Stimulated activated naive CD8-positive, alpha-beta T cell treated with anti-CD3 and anti-CD28 coated beads, Interleukin-15, amount 100 ng/mL, for 72 hours (primary cell): Measurements from ENCODE around the gene NEK1.
A peak's percentile ranks its signal among the peaks of the same experiment; 100 is the strongest.

ENCODE experiments used
- ATAC-seq: fragments of 150-1000 bp; cut with Tn5 transposase; 2 replicates; pipeline ENCODE4 v1.10.0; 2021; ENCODE audit warnings: mild to moderate bottlenecking, moderate library complexity
- DNase-seq, 2 donors: peaks; one replicate each; pipeline ENCODE4 v3.0.0; 2021 to 2022
- H3K27ac Mint-ChIP-seq, 2 donors: one replicate each; pipeline ENCODE4 v1.8.0; 2022; ENCODE audit warnings: mild to moderate bottlenecking in 2 of 2, mixed read lengths in 2 of 2, moderate library complexity in 2 of 2
- H3K27me3 Mint-ChIP-seq: one replicate; pipeline ENCODE4 v1.8.0; 2022; ENCODE audit warnings: mixed read lengths
- H3K4me1 Mint-ChIP-seq: one replicate; pipeline ENCODE4 v1.8.0; 2022; ENCODE audit warnings: mild to moderate bottlenecking, mixed read lengths
- H3K4me3 Mint-ChIP-seq, 2 donors: one replicate each; pipeline ENCODE4 v1.8.0; 2022; ENCODE audit warnings: mild to moderate bottlenecking in 2 of 2, mixed read lengths in 2 of 2, moderate library complexity in 1 of 2
- H3K9me3 Mint-ChIP-seq, 2 donors: one replicate each; pipeline ENCODE4 v1.8.0; 2022; ENCODE audit warnings: mixed read lengths in 2 of 2

Gene NEK1, protein sequence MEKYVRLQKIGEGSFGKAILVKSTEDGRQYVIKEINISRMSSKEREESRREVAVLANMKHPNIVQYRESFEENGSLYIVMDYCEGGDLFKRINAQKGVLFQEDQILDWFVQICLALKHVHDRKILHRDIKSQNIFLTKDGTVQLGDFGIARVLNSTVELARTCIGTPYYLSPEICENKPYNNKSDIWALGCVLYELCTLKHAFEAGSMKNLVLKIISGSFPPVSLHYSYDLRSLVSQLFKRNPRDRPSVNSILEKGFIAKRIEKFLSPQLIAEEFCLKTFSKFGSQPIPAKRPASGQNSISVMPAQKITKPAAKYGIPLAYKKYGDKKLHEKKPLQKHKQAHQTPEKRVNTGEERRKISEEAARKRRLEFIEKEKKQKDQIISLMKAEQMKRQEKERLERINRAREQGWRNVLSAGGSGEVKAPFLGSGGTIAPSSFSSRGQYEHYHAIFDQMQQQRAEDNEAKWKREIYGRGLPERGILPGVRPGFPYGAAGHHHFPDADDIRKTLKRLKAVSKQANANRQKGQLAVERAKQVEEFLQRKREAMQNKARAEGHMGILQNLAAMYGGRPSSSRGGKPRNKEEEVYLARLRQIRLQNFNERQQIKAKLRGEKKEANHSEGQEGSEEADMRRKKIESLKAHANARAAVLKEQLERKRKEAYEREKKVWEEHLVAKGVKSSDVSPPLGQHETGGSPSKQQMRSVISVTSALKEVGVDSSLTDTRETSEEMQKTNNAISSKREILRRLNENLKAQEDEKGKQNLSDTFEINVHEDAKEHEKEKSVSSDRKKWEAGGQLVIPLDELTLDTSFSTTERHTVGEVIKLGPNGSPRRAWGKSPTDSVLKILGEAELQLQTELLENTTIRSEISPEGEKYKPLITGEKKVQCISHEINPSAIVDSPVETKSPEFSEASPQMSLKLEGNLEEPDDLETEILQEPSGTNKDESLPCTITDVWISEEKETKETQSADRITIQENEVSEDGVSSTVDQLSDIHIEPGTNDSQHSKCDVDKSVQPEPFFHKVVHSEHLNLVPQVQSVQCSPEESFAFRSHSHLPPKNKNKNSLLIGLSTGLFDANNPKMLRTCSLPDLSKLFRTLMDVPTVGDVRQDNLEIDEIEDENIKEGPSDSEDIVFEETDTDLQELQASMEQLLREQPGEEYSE (N-terminal part only)

GRCh38 chr4:169611991-169612870, at the start of gene NEK1:
Gene NEK1, minus strand, starts transcription at chr4:169612583. Its CDS starts 9,953 bp downstream, at chr4:169602630.
- no peaks in the 10 kb centered on the region for H3K27me3 Mint-ChIP-seq
- peak; percentile 94 for ATAC-seq
- H3K27ac Mint-ChIP-seq = peak within 1 kb of the TSS; percentile 95 to 99
- DNase-seq = peak; percentile 83 to 87
- H3K4me3 Mint-ChIP-seq = peak within 1 kb of the TSS; percentile 91 to 96
- H3K9me3 Mint-ChIP-seq = no peaks in the 10 kb centered on the region
- H3K4me1 Mint-ChIP-seq = peaks cover 50% of the 10 kb centered on the region

- Mint-ChIP-seq H3K4me3 (peak overlapping the region in 1 of 2 donors; percentile 51), H3K9me3 (peaks cover 0 to 5% of the 10 kb centered on the region in 2 donors), H3K27me3 (no peaks in the 10 kb centered on the region), H3K27ac (no peak overlapping the region), H3K4me1 (peaks cover 33% of the 10 kb centered on the region)
- ATAC-seq = no peak
- DNase-seq = no peak
Measured at GRCh38 chr4:169661761-169662160, 49.4 kb upstream of the NEK1 start.

- Mint-ChIP-seq H3K4me1 (peaks cover 33% of the 10 kb centered on the region), H3K4me3 (peak overlapping the region in 1 of 2 donors; percentile 98), H3K9me3 (no peaks in the 10 kb centered on the region), H3K27ac (no peak overlapping the region), H3K27me3 (no peaks in the 10 kb centered on the region)
- ATAC-seq (no peak), DNase-seq (no peak)
Measured at GRCh38 chr4:169660929-169661328, 48.5 kb upstream of the NEK1 start.

DNA sequence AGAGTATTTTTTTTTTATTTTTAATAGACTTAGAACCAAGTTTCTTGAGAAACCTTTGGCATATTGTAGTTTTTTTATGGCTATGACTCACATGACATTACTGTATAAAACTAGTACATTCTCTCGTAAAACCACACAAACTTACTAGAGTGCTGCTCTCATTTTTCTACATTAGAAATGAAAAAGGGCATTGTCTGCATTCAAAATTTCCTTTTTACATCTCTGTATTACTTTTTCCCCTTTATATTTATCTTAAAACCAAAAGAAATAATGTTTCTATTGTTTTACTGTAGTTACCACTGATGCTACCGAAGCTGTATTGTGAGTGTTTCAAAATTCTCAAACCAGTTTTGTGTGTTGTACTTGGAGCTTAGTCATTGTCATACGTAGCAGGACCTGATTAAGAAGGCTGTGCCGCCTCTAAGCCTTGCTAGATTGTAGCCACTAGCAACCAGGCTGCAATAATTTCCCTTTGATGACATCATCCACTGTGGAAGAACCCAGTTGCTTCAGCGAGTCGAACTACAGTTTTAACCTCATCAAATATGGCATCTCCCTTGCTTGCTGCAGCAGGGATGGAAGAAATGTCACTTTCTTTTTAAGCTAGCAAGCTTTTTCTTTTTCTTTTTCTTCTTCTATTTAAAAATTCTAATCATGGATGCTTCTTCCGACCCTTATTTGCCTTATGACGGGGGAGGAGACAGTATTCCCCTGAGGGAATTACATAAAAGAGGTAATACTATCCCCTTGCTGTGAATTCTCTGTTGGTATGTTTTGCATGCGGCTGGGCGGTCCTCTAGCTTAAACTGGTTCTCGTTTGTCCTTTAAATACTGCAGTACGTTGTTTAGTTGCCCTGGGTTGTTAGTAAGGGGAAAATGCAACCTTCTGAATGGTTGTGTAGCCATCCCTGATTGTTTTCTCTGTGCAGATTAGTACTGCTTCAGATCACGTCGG, 47.6 kb upstream of the NEK1 start:
- ATAC-seq (peak; percentile 100), DNase-seq (peak; percentile 64 to 84)
- peak overlapping the region; percentile 97 to 100 for H3K27ac Mint-ChIP-seq
- H3K27me3 Mint-ChIP-seq = no peaks in the 10 kb centered on the region
- H3K4me1 Mint-ChIP-seq = peaks cover 27% of the 10 kb centered on the region
- H3K4me3 Mint-ChIP-seq = peak overlapping the region; percentile 74 to 98
- no peaks in the 10 kb centered on the region for H3K9me3 Mint-ChIP-seq

DNA sequence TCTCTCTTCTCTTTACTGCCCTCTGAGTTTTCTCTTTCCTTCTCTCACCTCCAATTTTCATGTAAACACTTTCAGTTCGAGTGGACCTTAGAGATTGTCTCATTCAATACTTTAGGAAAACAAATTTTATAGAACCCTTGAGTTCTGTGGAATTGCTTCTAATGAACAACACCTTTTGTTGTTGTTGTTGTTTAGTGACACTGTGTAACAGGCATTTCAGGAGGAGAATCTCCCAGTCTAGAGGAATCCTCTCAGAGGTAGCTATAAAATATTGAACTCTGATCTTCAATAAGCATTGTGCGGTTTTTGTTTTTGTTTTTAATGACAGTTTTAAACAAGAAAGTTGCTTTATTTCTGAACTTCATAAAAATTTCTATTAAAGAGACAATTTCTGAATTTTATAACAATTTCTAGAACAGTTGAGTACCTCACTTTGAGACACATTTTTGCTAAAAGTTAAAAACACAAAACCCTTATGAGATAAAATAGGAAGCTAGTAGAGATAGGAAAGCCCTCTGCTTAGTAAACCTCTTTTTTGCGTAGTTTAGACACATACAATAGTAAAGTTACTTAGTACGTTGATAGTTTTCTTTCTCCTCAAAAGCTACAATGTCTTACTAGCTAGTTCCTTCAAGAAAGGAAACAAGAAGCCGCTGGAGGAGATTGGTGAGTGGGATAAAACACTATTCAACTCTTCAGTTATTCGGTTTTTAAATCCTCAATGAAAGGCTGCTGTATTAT, 46.8 kb upstream of the NEK1 start:
- DNase-seq (no peak), ATAC-seq (no peak)
- Mint-ChIP-seq H3K27ac (peak overlapping the region; percentile 48 to 100), H3K4me3 (peak overlapping the region; percentile 31 to 98), H3K4me1 (peaks cover 25% of the 10 kb centered on the region), H3K9me3 (no peaks in the 10 kb centered on the region), H3K27me3 (no peaks in the 10 kb centered on the region)

- H3K27ac Mint-ChIP-seq = no peak overlapping the region
- H3K27me3 Mint-ChIP-seq = no peaks in the 10 kb centered on the region
- H3K4me1 Mint-ChIP-seq = peaks cover 22% of the 10 kb centered on the region
- no peak overlapping the region for H3K4me3 Mint-ChIP-seq
- no peak for DNase-seq
- no peak for ATAC-seq
- H3K9me3 Mint-ChIP-seq = no peaks in the 10 kb centered on the region
Measured at GRCh38 chr4:169658196-169658595, 45.8 kb upstream of the NEK1 start.

GRCh38 chr4:169657470-169658107, 45.2 kb upstream of the NEK1 start:
- no peak for ATAC-seq
- DNase-seq = no peak
- H3K27me3 Mint-ChIP-seq = no peaks in the 10 kb centered on the region
- peaks cover 28% of the 10 kb centered on the region for H3K4me1 Mint-ChIP-seq
- no peak overlapping the region for H3K27ac Mint-ChIP-seq
- no peaks in the 10 kb centered on the region for H3K9me3 Mint-ChIP-seq
- no peak overlapping the region for H3K4me3 Mint-ChIP-seq

DNA sequence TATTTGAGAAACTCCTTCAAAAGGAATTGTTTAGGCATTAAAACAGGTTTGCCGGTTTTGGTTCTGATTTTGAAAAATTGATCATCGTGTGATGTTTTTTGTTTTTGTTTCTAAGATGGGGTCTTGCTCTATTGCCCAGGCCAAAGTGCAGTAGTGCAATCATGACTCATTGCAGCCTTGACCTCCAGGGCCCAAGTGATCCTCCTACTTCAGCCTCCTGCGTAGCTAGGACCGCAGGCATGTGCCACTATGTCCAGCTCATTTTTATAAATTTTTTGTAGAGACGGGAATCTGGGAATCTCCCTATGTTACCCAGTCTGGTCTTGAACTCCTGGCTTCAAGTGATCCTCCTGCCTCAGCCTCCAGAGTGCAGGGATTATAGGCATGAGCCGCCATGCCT, 43.0 kb upstream of the NEK1 start:
- Mint-ChIP-seq H3K27me3 (no peaks in the 10 kb centered on the region), H3K4me3 (no peak overlapping the region), H3K27ac (no peak overlapping the region), H3K4me1 (peaks cover 33% of the 10 kb centered on the region), H3K9me3 (no peaks in the 10 kb centered on the region)
- no peak for DNase-seq
- ATAC-seq = no peak

- no peak for DNase-seq
- Mint-ChIP-seq H3K27me3 (no peaks in the 10 kb centered on the region), H3K9me3 (no peaks in the 10 kb centered on the region), H3K4me3 (no peak overlapping the region), H3K4me1 (peaks cover 28% of the 10 kb centered on the region), H3K27ac (no peak overlapping the region)
- peak; percentile 61 for ATAC-seq
Measured at GRCh38 chr4:169652535-169652934, 40.2 kb upstream of the NEK1 start.

GRCh38 chr4:169650227-169650936, 38.0 kb upstream of the NEK1 start:
- ATAC-seq = no peak
- no peaks in the 10 kb centered on the region for H3K27me3 Mint-ChIP-seq
- no peak overlapping the region for H3K27ac Mint-ChIP-seq
- DNase-seq = no peak
- H3K4me3 Mint-ChIP-seq = no peak overlapping the region
- H3K9me3 Mint-ChIP-seq = no peaks in the 10 kb centered on the region
- H3K4me1 Mint-ChIP-seq = peaks cover 28% of the 10 kb centered on the region

DNA sequence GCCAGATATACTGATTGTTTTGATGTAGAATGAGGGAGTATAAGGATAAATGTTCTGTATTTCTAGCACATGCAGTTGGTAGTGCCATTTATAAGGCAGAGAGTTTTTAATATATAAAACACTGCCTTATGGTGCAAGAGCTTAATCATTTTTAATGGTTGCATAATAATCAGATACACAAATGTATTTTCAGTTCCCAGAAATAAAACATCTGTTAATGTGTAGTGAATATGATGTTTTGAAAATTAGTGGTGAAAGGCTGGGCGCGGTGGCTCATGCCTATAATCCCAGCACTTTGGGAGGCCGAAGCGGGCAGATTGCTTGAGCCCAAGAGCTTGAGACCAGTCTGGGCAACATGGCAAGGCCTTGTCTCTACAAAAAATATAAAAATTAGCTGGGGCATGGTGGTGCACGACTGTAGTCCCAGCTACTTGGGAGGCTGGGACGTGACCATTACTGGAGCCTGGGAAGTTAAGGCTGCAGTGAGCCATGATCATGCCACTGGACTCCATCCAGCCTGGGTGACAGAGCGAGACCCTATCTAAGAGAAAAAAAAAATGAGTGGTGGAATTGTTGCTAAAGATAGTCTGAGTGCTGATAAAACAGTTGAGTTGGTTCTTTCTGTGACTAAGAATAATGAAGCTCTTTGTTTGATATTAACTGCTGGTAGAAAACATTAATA, 37.3 kb upstream of the NEK1 start:
- Mint-ChIP-seq H3K9me3 (no peaks in the 10 kb centered on the region), H3K4me3 (no peak overlapping the region), H3K27ac (peak overlapping the region in 1 of 2 donors; percentile 52), H3K4me1 (peaks cover 28% of the 10 kb centered on the region), H3K27me3 (no peaks in the 10 kb centered on the region)
- no peak for ATAC-seq
- DNase-seq = no peak

DNA sequence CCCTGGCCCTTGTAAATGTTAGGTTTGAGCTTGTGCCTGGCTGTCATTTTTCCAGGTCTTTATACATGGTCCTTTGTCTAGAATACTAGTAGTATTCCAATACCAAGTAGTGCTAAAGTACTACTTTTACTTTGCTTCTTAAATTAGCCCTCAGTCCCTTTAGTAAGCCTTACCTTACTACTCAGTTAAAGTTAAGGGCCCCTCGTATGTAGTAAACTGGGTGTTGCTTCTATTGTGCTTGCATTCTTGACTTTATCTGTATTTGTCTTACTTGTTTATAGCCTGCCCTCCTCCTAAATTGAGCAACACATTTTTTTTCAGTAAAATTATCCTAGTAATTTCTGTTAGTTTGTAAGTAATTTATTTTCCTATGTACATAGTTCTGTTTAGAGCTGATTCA, 33.2 kb upstream of the NEK1 start:
- Mint-ChIP-seq H3K4me3 (no peak overlapping the region), H3K27ac (no peak overlapping the region), H3K4me1 (peaks cover 12% of the 10 kb centered on the region), H3K27me3 (no peaks in the 10 kb centered on the region), H3K9me3 (no peaks in the 10 kb centered on the region)
- DNase-seq (no peak), ATAC-seq (no peak)
